Testis (tissue), 3 donors: ENCODE results near the gene OMA1. TPM values are rescaled to one million over a fixed set of nuclear protein-coding genes. Genes with fewer than 3 reads are reported as not detected.

Source experiments
- DNase-seq: peaks from one replicate; pipeline ENCODE4 v3.0.0-alpha.2; 2019
- H3K27ac ChIP-seq, 2 donors: fragments of 200-600 bp; sonication (generic); one replicate each; pipeline ENCODE4 v1.5.1; 2019
- H3K27me3 ChIP-seq: fragments of 200-600 bp; sonication (generic); one replicate; pipeline ENCODE4 v1.5.1; 2019
- H3K36me3 ChIP-seq: fragments of 200-600 bp; sonication (generic); one replicate; pipeline ENCODE4 v1.5.1; 2017; ENCODE audit warnings: low read depth; ENCODE audit errors: missing control alignments
- H3K4me1 ChIP-seq: fragments of 200-600 bp; sonication (generic); one replicate; pipeline ENCODE4 v1.5.1; 2019
- H3K4me3 ChIP-seq, 2 donors: fragments of 200-600 bp; sonication (generic); one replicate each; pipeline ENCODE4 v1.5.1; 2017 to 2019
- H3K9me3 ChIP-seq: fragments of 200-600 bp; sonication (generic); one replicate; pipeline ENCODE4 v1.5.1; 2017
- CTCF ChIP-seq, 3 experiments: fragments of 450-650 bp in 2 of 3; fragments of 200-600 bp in 1 of 3; sonication (generic) in 1 of 3; IDR thresholded peaks; one replicate each; pipeline ENCODE4 v1.5.1; 2016 to 2019; ENCODE audit warnings: antibody characterized with exemption in 3 of 3, mild to moderate bottlenecking in 2 of 3, moderate library complexity in 1 of 3
- POLR2A ChIP-seq: fragments of 450-650 bp; IDR thresholded peaks from one replicate; pipeline ENCODE4 v1.6.1; 2017; ENCODE audit warnings: antibody characterized with exemption, mild to moderate bottlenecking, moderate library complexity
- WGBS, 2 donors: methylation state at CpG; one replicate each; pipeline ENCODE4 v1.1.5; 2018; 5-methylcytosine and 5-hydroxymethylcytosine counted together
- intact Hi-C: fragments of 100-400 bp; cut with DNase I; formaldehyde crosslinking; loops from one replicate; pipeline ENCODE4 v1.15.1; 2023; ENCODE audit warnings: low total_unique reads
- polyA plus RNA-seq: library from polyadenylated mRNA; stranded (reverse); fragments of 350-450 nt; fragmentation: Illumina TruSeq; extraction: RNeasy Lipid Tissue Mini Kit (QIAGEN cat#74804); gene quantifications from one replicate; pipeline ENCODE4 v1.2.3, GENCODE V29; 2014; ENCODE audit warnings: low read depth, low replicate concordance; ENCODE audit not compliant: insufficient read depth
- total RNA-seq, 2 donors: library from RNA; depleted of rRNA; stranded (reverse); fragments of >200 nt; gene quantifications; one replicate each; pipeline ENCODE4 v1.2.3, GENCODE V29; 2016

The OMA1 gene
- total and polyA plus RNA-seq, 3 donors from 2014 or later, result 10.9 to 24.7 (median 22.1) TPM

GRCh38 chr1:58574816-58575215 lies 28.3 kb upstream of the OMA1 start:
- Histone ChIP-seq H3K4me1 (peaks cover 7% of the 10 kb centered on the region), H3K27ac (no peak overlapping the region), H3K36me3 (no peaks in the 10 kb centered on the region), H3K27me3 (no peaks in the 10 kb centered on the region), H3K4me3 (no peak overlapping the region), H3K9me3 (no peaks in the 10 kb centered on the region)
- WGBS, 2 donors, result 79 to 80% methylated on average over 2 of the region's 2 CpGs
- no peak for TF ChIP-seq POLR2A
- no peak for TF ChIP-seq CTCF (IDR thresholded peaks at IDR 0.05)
- intact Hi-C loops, result no loop called here
- no peak for DNase-seq

DNA sequence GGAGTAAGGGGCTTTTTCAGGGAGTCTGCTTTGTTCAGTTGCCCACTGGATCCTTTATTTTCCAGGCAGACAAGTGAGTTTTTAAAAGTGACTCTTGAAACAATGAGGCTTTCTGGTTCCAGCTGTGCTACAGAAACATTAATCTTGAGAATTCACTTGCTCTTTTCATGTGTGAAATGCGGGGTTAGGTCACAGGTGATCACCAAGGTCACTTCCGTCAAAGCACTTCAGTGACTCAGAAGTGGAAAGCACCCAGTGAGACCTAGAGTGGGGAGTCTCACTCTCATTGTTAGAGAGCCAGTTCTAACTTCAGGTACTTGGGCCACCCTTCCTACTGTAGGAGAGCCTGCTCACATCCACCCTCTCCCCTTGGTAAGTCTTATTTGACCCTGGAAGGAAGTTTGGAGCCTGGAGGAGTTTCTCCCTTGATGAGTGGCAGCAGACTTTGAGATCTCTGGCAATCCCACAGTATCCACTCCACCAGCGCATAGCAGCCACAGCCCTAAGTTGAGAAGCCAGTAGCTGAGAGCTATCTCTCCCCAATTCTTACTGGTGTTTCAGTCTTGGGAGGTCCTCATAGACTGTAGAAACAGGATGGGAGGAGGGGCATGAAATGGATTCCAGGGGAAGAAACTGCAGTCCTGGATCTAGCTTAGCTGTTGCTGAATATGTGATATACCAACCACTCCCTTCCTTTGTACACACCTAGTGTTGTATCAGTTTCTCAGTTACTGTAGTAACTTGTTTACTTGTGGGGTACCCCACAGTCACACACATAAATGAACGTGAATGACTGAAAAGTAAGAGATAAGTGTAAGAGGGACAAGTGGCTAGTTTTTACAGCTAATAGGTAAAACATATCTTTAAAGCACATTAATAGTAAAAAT lies 27.4 kb upstream of the OMA1 start:
- no peak overlapping the region for H3K27ac ChIP-seq
- H3K4me1 ChIP-seq, result peaks cover 7% of the 10 kb centered on the region
- no peak overlapping the region for H3K4me3 ChIP-seq
- H3K36me3 ChIP-seq, result no peaks in the 10 kb centered on the region
- intact Hi-C loops, result no loop called here
- no peaks in the 10 kb centered on the region for H3K27me3 ChIP-seq
- H3K9me3 ChIP-seq, result no peaks in the 10 kb centered on the region
- no peak for TF ChIP-seq POLR2A
- TF ChIP-seq CTCF (IDR thresholded peaks at IDR 0.05), result no peak
- WGBS, 2 donors, result 63 to 65% methylated on average over 4 of the region's 4 CpGs
- no peak for DNase-seq

DNA sequence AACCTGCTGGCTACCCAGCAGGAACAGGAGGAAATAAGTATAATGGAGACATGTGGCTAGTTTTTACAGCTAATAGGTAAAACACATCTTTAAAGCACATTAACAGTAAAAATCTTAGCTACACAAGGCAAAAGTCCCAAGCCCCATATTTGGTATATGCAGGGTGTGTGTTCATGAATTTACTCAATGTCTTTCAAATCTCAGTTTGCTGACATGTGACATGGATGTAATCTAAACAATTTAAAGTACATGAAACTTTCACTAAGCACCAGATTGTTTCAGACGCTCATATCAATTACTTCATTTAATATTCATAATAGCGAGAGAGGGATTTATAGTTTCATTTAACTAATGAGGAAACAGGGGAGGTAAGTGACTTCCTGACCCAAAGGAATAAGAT lies 26.6 kb upstream of the OMA1 start:
- no peak overlapping the region for H3K4me3 ChIP-seq
- no peaks in the 10 kb centered on the region for H3K9me3 ChIP-seq
- H3K4me1 ChIP-seq, result peaks cover 7% of the 10 kb centered on the region
- WGBS, 2 donors, result 76% methylated on average over 2 of the region's 2 CpGs
- no peaks in the 10 kb centered on the region for H3K27me3 ChIP-seq
- no peak overlapping the region for H3K27ac ChIP-seq
- no peak for DNase-seq
- TF ChIP-seq CTCF (IDR thresholded peaks at IDR 0.05) (no peak), POLR2A (no peak)
- no peaks in the 10 kb centered on the region for H3K36me3 ChIP-seq
- intact Hi-C loops, result no loop called here

- H3K27me3 ChIP-seq, result no peaks in the 10 kb centered on the region
- no peak for DNase-seq
- H3K36me3 ChIP-seq, result no peaks in the 10 kb centered on the region
- TF ChIP-seq POLR2A, result no peak
- TF ChIP-seq CTCF (IDR thresholded peaks at IDR 0.05), result no peak
- H3K27ac ChIP-seq, result no peak overlapping the region
- intact Hi-C loops, result no loop called here
- WGBS, 2 donors, result 77 to 78% methylated on average over 2 of the region's 2 CpGs
- peaks cover 7% of the 10 kb centered on the region for H3K4me1 ChIP-seq
- no peaks in the 10 kb centered on the region for H3K9me3 ChIP-seq
- no peak overlapping the region for H3K4me3 ChIP-seq
Observed at GRCh38 chr1:58572690-58573089, 26.2 kb upstream of the OMA1 start.

GRCh38 chr1:58571616-58572015 lies 25.1 kb upstream of the OMA1 start:
- DNase-seq, result no peak
- no peak overlapping the region for H3K27ac ChIP-seq
- H3K4me1 ChIP-seq, result peaks cover 7% of the 10 kb centered on the region
- no peaks in the 10 kb centered on the region for H3K9me3 ChIP-seq
- TF ChIP-seq CTCF (IDR thresholded peaks at IDR 0.05), result no peak
- no peak for TF ChIP-seq POLR2A
- no peaks in the 10 kb centered on the region for H3K27me3 ChIP-seq
- H3K36me3 ChIP-seq, result no peaks in the 10 kb centered on the region
- intact Hi-C loops, result no loop called here
- no peak overlapping the region for H3K4me3 ChIP-seq
